OCI-LY1 (cell line): ENCODE results near the gene FAM72C.
"Not testable (repeated sequence)": the region's sequence is repeated elsewhere in the genome, so short reads cannot be mapped to it uniquely, and the experiment has no call there.

Experiments used
- EZH2 ChIP-seq: fragments of 200-600 bp; sonication (generic), shearing (Covaris generic); IDR thresholded peaks from 2 replicates; pipeline ENCODE4 v1.8.0; 2017; ENCODE audit warnings: borderline replicate concordance, mixed run types, mild to moderate bottlenecking, antibody characterized with exemption, low read length, moderate library complexity, mixed read lengths
- TF ChIP-seq, protein P1 (sequence below): fragments of 200-600 bp; sonication (generic), shearing (Covaris generic); IDR thresholded peaks from 2 replicates; pipeline ENCODE4 v1.5.1; 2017; ENCODE audit warnings: mild to moderate bottlenecking, antibody characterized with exemption, low read length, moderate library complexity, mixed read lengths

DNA sequence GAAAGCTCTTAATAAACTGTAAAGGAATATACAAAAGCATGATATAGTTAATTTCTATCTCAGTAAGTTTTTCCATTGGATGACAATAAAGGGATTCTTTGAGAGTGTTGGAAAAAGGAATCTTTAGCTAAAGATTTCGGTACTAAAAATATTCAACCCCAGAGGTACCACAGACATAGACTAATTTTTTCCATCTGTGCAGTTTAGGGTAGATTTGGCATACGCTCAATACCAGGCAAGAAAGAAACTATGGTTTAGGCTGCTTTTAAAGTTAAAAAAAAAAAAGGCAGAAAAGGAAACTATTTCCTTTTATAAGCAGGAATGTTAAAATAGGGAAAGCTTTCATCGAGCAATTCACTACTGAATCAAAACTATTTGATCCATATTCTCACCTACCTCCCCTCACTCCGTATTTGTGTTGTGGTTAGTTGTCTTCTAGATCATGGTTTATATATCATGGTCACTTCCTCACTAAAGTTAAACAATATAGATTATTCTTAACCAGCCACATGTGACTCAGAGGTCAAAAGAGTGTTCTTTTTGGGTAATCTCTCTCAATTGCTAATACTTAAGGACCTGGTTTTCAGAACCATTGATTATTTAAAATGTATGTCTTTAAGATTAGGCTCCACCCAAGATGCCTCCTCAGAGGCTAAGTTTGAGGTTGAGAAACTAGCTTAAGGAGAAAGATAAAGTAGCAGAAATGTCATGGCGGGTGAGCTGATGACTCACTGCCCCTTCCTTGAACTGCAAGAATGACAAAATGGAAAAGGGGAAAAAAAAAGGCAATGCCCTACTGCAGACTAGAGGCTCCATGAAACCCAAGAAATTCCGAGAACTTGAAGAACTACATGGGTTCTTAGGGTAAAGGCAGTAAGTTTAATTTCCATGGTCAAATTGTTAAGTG, 20.0 kb downstream of the FAM72C start:
- TF ChIP-seq, protein P1, sequence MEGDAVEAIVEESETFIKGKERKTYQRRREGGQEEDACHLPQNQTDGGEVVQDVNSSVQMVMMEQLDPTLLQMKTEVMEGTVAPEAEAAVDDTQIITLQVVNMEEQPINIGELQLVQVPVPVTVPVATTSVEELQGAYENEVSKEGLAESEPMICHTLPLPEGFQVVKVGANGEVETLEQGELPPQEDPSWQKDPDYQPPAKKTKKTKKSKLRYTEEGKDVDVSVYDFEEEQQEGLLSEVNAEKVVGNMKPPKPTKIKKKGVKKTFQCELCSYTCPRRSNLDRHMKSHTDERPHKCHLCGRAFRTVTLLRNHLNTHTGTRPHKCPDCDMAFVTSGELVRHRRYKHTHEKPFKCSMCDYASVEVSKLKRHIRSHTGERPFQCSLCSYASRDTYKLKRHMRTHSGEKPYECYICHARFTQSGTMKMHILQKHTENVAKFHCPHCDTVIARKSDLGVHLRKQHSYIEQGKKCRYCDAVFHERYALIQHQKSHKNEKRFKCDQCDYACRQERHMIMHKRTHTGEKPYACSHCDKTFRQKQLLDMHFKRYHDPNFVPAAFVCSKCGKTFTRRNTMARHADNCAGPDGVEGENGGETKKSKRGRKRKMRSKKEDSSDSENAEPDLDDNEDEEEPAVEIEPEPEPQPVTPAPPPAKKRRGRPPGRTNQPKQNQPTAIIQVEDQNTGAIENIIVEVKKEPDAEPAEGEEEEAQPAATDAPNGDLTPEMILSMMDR: not testable (repeated sequence)
- TF ChIP-seq EZH2: not testable (repeated sequence)
